Peyer's patch (tissue), 4 donors: ENCODE data around the gene CFAP20DC.

ENCODE experiments used
- POLR2A ChIP-seq, 2 donors: fragments of 450-650 bp; IDR thresholded peaks; one replicate each; pipeline ENCODE4 v1.5.1; 2017; ENCODE audit warnings: antibody characterized with exemption in 2 of 2, mild to moderate bottlenecking in 2 of 2, moderate library complexity in 2 of 2
- TF ChIP-seq, protein P1 (sequence below), 6 experiments: fragments of 450-650 bp in 4 of 6; fragments of 200-600 bp in 2 of 6; sonication (generic) in 1 of 6; IDR thresholded peaks; one replicate each; pipeline ENCODE4 v1.5.1; 2017 to 2019; ENCODE audit warnings: antibody characterized with exemption in 6 of 6, mild to moderate bottlenecking in 3 of 6, moderate library complexity in 1 of 6

DNA sequence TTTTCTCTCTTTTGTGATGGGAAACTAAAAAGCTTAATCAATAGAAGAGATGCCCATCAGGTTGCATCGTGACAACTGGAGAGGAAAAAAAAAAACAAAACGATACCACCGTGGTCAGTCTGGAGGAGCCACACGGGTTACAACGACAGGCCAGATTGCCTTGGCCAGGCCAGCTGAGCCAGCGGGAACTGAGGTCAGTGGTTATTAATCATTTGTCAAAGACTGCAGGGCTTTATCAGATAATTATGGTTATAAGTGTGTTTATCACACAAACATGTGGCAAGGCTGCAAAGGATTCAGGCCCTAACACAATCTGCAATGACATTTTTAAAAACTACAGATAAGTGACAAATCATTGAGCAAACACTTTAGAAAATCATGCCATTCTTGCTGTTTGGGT is 248.3 kb downstream of the CFAP20DC start:
- TF ChIP-seq POLR2A (IDR thresholded peaks at IDR 0.05): no peak
- TF ChIP-seq, protein P1, sequence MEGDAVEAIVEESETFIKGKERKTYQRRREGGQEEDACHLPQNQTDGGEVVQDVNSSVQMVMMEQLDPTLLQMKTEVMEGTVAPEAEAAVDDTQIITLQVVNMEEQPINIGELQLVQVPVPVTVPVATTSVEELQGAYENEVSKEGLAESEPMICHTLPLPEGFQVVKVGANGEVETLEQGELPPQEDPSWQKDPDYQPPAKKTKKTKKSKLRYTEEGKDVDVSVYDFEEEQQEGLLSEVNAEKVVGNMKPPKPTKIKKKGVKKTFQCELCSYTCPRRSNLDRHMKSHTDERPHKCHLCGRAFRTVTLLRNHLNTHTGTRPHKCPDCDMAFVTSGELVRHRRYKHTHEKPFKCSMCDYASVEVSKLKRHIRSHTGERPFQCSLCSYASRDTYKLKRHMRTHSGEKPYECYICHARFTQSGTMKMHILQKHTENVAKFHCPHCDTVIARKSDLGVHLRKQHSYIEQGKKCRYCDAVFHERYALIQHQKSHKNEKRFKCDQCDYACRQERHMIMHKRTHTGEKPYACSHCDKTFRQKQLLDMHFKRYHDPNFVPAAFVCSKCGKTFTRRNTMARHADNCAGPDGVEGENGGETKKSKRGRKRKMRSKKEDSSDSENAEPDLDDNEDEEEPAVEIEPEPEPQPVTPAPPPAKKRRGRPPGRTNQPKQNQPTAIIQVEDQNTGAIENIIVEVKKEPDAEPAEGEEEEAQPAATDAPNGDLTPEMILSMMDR (IDR thresholded peaks at IDR 0.05): no peak
